Measurements from ENCODE around the gene RAPGEFL1. TPM values are rescaled to one million over a fixed set of nuclear protein-coding genes. Genes with fewer than 3 reads are reported as not detected.

RAPGEFL1 gene
- total and polyA plus RNA-seq, 4 donors = 0.82 to 3.2 (median 1.4) TPM

GRCh38 chr17:40188694-40189093 lies 11.4 kb downstream of the RAPGEFL1 start:
- peaks cover 0 to 4% (median 1%) of the 10 kb centered on the region in 4 donors for H3K36me3 ChIP-seq (ENCODE audit: control insufficient read depth in 4 of 4, insufficient read depth in 3 of 4, low read depth in 1 of 4, low read length in 3 of 4)
- TF ChIP-seq ZBTB33 (IDR thresholded peaks at IDR 0.05) (no peak), YY1 (IDR thresholded peaks at IDR 0.05) (no peak), TAF1 (conservative IDR thresholded peaks at IDR 0.05) (no peak), RAD21 (IDR thresholded peaks at IDR 0.05) (no peak), EGR1 (IDR thresholded peaks at IDR 0.05; ENCODE audit: low read depth in 2 of 2) (no peak)
- H3K9ac ChIP-seq (ENCODE audit: low read depth in 1 of 2, low read length in 2 of 2) = no peak overlapping the region
- DNase-seq (ENCODE audit: low spot score) = no peak
- no peak overlapping the region for H3K27ac ChIP-seq (ENCODE audit: low read depth in 1 of 2, low read length in 2 of 2)
- 94% methylated on average over 6 of the region's 6 CpGs for WGBS
- no peak overlapping the region for H3K4me3 ChIP-seq (ENCODE audit: low read depth in 1 of 3, low read length in 3 of 3)
- peaks cover 0 to 21% (median 11%) of the 10 kb centered on the region in 4 donors for H3K4me1 ChIP-seq (ENCODE audit: control insufficient read depth in 4 of 4, insufficient read depth in 4 of 4, low read length in 3 of 4)
- no peaks in the 10 kb centered on the region for H3K27me3 ChIP-seq (ENCODE audit: control insufficient read depth in 4 of 4, insufficient read depth in 4 of 4, low read length in 3 of 4)
- H3K9me3 ChIP-seq (ENCODE audit: control insufficient read depth in 4 of 4, low read length in 3 of 4) = no peaks in the 10 kb centered on the region

GRCh38 chr17:40190197-40191021 lies 13.1 kb downstream of the RAPGEFL1 start:
- H3K4me3 ChIP-seq (ENCODE audit: low read depth in 1 of 3, low read length in 3 of 3) = no peak overlapping the region
- WGBS = 76% methylated on average over 15 of the region's 15 CpGs
- H3K27ac ChIP-seq (ENCODE audit: low read depth in 1 of 2, low read length in 2 of 2) = no peak overlapping the region
- H3K4me1 ChIP-seq (ENCODE audit: control insufficient read depth in 4 of 4, insufficient read depth in 4 of 4, low read length in 3 of 4) = peaks cover 0 to 10% (median 3%) of the 10 kb centered on the region in 4 donors
- H3K9me3 ChIP-seq (ENCODE audit: control insufficient read depth in 4 of 4, low read length in 3 of 4) = no peaks in the 10 kb centered on the region
- DNase-seq (ENCODE audit: low spot score) = no peak
- no peak overlapping the region for H3K9ac ChIP-seq (ENCODE audit: low read depth in 1 of 2, low read length in 2 of 2)
- no peaks in the 10 kb centered on the region for H3K27me3 ChIP-seq (ENCODE audit: control insufficient read depth in 4 of 4, insufficient read depth in 4 of 4, low read length in 3 of 4)
- peaks cover 0 to 4% (median 1%) of the 10 kb centered on the region in 4 donors for H3K36me3 ChIP-seq (ENCODE audit: control insufficient read depth in 4 of 4, insufficient read depth in 3 of 4, low read depth in 1 of 4, low read length in 3 of 4)
- TF ChIP-seq RXRA (IDR thresholded peaks at IDR 0.05) = no peak
- TF ChIP-seq SP1 (IDR thresholded peaks at IDR 0.05) = no peak
- peak; percentile 16 for TF ChIP-seq CTCF (IDR thresholded peaks at IDR 0.05; ENCODE audit: low read depth, low read length, missing input control)

- DNase-seq (ENCODE audit: low spot score) = peak; percentile 72
- H3K27me3 ChIP-seq (ENCODE audit: control insufficient read depth in 4 of 4, insufficient read depth in 4 of 4, low read length in 3 of 4) = no peaks in the 10 kb centered on the region
- WGBS = 8% methylated on average over 60 of the region's 60 CpGs
- H3K27ac ChIP-seq (ENCODE audit: low read depth in 1 of 2, low read length in 2 of 2) = peak overlapping the region in 1 of 2 donors; percentile 22
- peak overlapping the region; percentile 12 to 61 (median 61) for H3K4me3 ChIP-seq (ENCODE audit: low read depth in 1 of 3, low read length in 3 of 3)
- no peaks in the 10 kb centered on the region for H3K9me3 ChIP-seq (ENCODE audit: control insufficient read depth in 4 of 4, low read length in 3 of 4)
- no peak overlapping the region for H3K9ac ChIP-seq (ENCODE audit: low read depth in 1 of 2, low read length in 2 of 2)
- peaks cover 0 to 10% (median 2%) of the 10 kb centered on the region in 4 donors for H3K4me1 ChIP-seq (ENCODE audit: control insufficient read depth in 4 of 4, insufficient read depth in 4 of 4, low read length in 3 of 4)
- H3K36me3 ChIP-seq (ENCODE audit: control insufficient read depth in 4 of 4, insufficient read depth in 3 of 4, low read depth in 1 of 4, low read length in 3 of 4) = peaks cover 0 to 4% (median 1%) of the 10 kb centered on the region in 4 donors
- TF ChIP-seq RAD21 (IDR thresholded peaks at IDR 0.05) = peak; percentile 75 to 78
- no peak for TF ChIP-seq FOXA1 (IDR thresholded peaks at IDR 0.05)
- no peak for TF ChIP-seq ATF3 (IDR thresholded peaks at IDR 0.05)
- no peak for TF ChIP-seq GABPA (IDR thresholded peaks at IDR 0.05 in 1 of 2, conservative IDR thresholded peaks at IDR 0.05 in 1 of 2)
- TF ChIP-seq CTCF (IDR thresholded peaks at IDR 0.05; ENCODE audit: low read depth, low read length, missing input control) = peak; percentile 54
- TF ChIP-seq EGR1 (IDR thresholded peaks at IDR 0.05; ENCODE audit: low read depth in 2 of 2) = peak in 1 of 2 donors; percentile 72
- TF ChIP-seq REST (IDR thresholded peaks at IDR 0.05) = no peak
- TF ChIP-seq HNF4G (IDR thresholded peaks at IDR 0.05) = no peak
- TF ChIP-seq YY1 (IDR thresholded peaks at IDR 0.05) = peak; percentile 73
Observed at GRCh38 chr17:40191237-40192208, 14.3 kb downstream of the RAPGEFL1 start.

Measured in liver (tissue), 9 donors.